Endothelial cell (in vitro differentiated cells): ENCODE results near the gene RABGGTA. TPM values are rescaled to one million over a fixed set of nuclear protein-coding genes. Genes with fewer than 3 reads are reported as not detected.

ENCODE experiments used
- DNase-seq: peaks from one replicate; pipeline ENCODE4 v3.0.0; 2021; ENCODE audit warnings: low spot score
- H3K27ac Mint-ChIP-seq: one replicate; pipeline ENCODE4 v1.8.0; 2021; ENCODE audit warnings: mixed read lengths, inconsistent platforms; ENCODE audit not compliant: unreplicated experiment
- H3K27me3 Mint-ChIP-seq: one replicate; pipeline ENCODE4 v1.8.0; 2021; ENCODE audit warnings: mild to moderate bottlenecking, moderate library complexity, mixed read lengths, inconsistent platforms; ENCODE audit not compliant: unreplicated experiment
- H3K36me3 Mint-ChIP-seq: one replicate; pipeline ENCODE4 v1.8.0; 2021; ENCODE audit warnings: mild to moderate bottlenecking, low read depth, mixed read lengths, inconsistent platforms; ENCODE audit not compliant: unreplicated experiment
- H3K4me1 Mint-ChIP-seq: one replicate; pipeline ENCODE4 v1.8.0; 2021; ENCODE audit warnings: mild to moderate bottlenecking, mixed read lengths, inconsistent platforms; ENCODE audit not compliant: unreplicated experiment
- H3K4me3 Mint-ChIP-seq: one replicate; pipeline ENCODE4 v1.8.0; 2021; ENCODE audit warnings: mild to moderate bottlenecking, mixed read lengths, inconsistent platforms; ENCODE audit not compliant: unreplicated experiment
- H3K9me3 Mint-ChIP-seq: one replicate; pipeline ENCODE4 v1.8.0; 2021; ENCODE audit warnings: mixed read lengths, inconsistent platforms; ENCODE audit not compliant: unreplicated experiment
- CTCF ChIP-seq: fragments of 200-600 bp; sonication (generic); IDR thresholded peaks from one replicate; pipeline ENCODE4 v1.5.0; 2021; ENCODE audit warnings: antibody characterized with exemption; ENCODE audit not compliant: unreplicated experiment
- total RNA-seq: library from RNA; stranded (reverse); fragmentation: NEBNext Ultra II Directional; extraction: Animal tissue kit (Norgen Biotek cat#: 25700); gene quantifications from one replicate; pipeline ENCODE4 v1.2.1, GENCODE V29; 2021; ENCODE audit not compliant: unreplicated experiment

The RABGGTA gene
- total RNA-seq, 1 donor from 2014 or later: 17.7 TPM

GRCh38 chr14:24290746-24291145 lies 19.3 kb upstream of the RABGGTA start:
- no peak for TF ChIP-seq CTCF
- H3K4me3 Mint-ChIP-seq: no peak overlapping the region
- DNase-seq: no peak
- no peak overlapping the region for H3K27ac Mint-ChIP-seq
- peaks cover 8% of the 10 kb centered on the region for H3K27me3 Mint-ChIP-seq
- no peaks in the 10 kb centered on the region for H3K4me1 Mint-ChIP-seq
- no peaks in the 10 kb centered on the region for H3K9me3 Mint-ChIP-seq
- peaks cover 21% of the 10 kb centered on the region for H3K36me3 Mint-ChIP-seq

- H3K27me3 Mint-ChIP-seq: peaks cover 11% of the 10 kb centered on the region
- H3K9me3 Mint-ChIP-seq: no peaks in the 10 kb centered on the region
- no peak for DNase-seq
- no peak overlapping the region for H3K4me3 Mint-ChIP-seq
- H3K36me3 Mint-ChIP-seq: peaks cover 15% of the 10 kb centered on the region
- H3K4me1 Mint-ChIP-seq: no peaks in the 10 kb centered on the region
- H3K27ac Mint-ChIP-seq: no peak overlapping the region
- no peak for TF ChIP-seq CTCF
Measured at GRCh38 chr14:24289649-24290280, 18.4 kb upstream of the RABGGTA start.

GRCh38 chr14:24286996-24287395 lies 15.6 kb upstream of the RABGGTA start:
- DNase-seq: no peak
- no peaks in the 10 kb centered on the region for H3K4me1 Mint-ChIP-seq
- no peak for TF ChIP-seq CTCF
- H3K27me3 Mint-ChIP-seq: peaks cover 13% of the 10 kb centered on the region
- no peaks in the 10 kb centered on the region for H3K9me3 Mint-ChIP-seq
- peaks cover 15% of the 10 kb centered on the region for H3K36me3 Mint-ChIP-seq
- no peak overlapping the region for H3K27ac Mint-ChIP-seq
- no peak overlapping the region for H3K4me3 Mint-ChIP-seq

- no peaks in the 10 kb centered on the region for H3K9me3 Mint-ChIP-seq
Measured at GRCh38 chr14:24285351-24285750, 14.0 kb upstream of the RABGGTA start.

More at GRCh38 chr14:24285351-24285750, 14.0 kb upstream of the RABGGTA start:
- no peaks in the 10 kb centered on the region for H3K4me1 Mint-ChIP-seq
- peaks cover 17% of the 10 kb centered on the region for H3K27me3 Mint-ChIP-seq
- DNase-seq: no peak
- peaks cover 4% of the 10 kb centered on the region for H3K36me3 Mint-ChIP-seq
- no peak overlapping the region for H3K4me3 Mint-ChIP-seq
- no peak for TF ChIP-seq CTCF
- H3K27ac Mint-ChIP-seq: no peak overlapping the region
